Subcutaneous adipose tissue (tissue), 4 donors: Measurements from ENCODE around the gene C22orf15. TPM values are rescaled to one million over a fixed set of nuclear protein-coding genes. Genes with fewer than 3 reads are reported as not detected.

Experiments used
- total RNA-seq, 4 donors: library from RNA; depleted of rRNA; stranded (reverse); fragments of >200 nt; gene quantifications; one replicate each; pipeline ENCODE4 v1.1.0, GENCODE V29; 2016
- TF ChIP-seq, protein P1 (sequence below): fragments of 450-650 bp; IDR thresholded peaks from one replicate; pipeline ENCODE4 v1.5.1; 2016; ENCODE audit warnings: low read depth, mild to moderate bottlenecking, control low read depth, antibody characterized with exemption, moderate library complexity

C22orf15 gene
- total RNA-seq, 4 donors from 2014 or later, result not detected

DNA sequence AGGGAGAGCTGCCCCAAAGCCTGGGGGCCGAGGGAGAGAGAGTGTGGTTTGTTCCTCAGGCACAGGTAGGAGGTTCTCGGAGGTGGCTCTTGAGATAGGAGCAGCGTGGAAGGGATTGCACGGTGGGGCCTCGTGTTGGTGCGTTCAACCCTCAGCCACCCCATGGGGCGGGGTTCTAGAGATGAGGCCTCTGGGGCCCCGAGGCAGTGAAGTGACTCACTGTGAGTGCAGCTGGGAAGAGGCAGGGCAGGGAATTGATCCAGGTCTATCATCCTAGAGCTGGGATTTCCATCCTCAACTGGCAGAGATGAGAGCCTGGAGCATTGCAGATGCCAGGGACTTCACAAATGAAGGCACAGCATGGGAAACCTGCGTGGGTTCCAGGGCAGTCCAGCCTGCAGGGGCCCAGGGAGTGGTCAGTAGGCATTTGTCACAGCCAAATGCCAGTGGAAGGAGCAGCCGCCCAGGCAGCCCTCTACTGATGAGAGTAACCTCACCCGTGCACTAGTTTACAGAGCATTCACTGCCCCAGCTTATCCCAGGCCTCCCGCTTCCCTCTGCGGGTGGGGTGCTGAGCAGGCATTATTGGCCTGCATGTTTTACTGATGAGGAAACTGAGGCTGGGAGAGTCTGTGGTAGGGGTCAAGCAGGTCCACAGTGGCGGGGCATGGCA is 18.9 kb downstream of the C22orf15 start:
- TF ChIP-seq, protein P1, sequence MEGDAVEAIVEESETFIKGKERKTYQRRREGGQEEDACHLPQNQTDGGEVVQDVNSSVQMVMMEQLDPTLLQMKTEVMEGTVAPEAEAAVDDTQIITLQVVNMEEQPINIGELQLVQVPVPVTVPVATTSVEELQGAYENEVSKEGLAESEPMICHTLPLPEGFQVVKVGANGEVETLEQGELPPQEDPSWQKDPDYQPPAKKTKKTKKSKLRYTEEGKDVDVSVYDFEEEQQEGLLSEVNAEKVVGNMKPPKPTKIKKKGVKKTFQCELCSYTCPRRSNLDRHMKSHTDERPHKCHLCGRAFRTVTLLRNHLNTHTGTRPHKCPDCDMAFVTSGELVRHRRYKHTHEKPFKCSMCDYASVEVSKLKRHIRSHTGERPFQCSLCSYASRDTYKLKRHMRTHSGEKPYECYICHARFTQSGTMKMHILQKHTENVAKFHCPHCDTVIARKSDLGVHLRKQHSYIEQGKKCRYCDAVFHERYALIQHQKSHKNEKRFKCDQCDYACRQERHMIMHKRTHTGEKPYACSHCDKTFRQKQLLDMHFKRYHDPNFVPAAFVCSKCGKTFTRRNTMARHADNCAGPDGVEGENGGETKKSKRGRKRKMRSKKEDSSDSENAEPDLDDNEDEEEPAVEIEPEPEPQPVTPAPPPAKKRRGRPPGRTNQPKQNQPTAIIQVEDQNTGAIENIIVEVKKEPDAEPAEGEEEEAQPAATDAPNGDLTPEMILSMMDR, result no peak

DNA sequence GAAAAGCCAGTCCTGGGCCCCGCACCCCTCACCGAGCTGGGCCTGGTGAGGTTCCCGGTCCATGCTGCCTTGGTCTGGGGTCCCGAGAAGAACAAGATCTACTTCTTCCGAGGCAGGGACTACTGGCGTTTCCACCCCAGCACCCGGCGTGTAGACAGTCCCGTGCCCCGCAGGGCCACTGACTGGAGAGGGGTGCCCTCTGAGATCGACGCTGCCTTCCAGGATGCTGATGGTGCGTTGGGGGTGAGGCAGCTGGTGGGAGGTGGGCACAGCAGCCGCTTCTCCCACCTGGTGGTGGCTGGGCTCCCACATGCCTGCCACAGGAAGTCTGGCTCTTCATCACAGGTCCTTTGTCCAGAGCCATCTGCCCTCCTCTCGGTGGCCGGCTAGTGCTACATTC is 19.5 kb downstream of the C22orf15 start:
- TF ChIP-seq, protein P1, result no peak

DNA sequence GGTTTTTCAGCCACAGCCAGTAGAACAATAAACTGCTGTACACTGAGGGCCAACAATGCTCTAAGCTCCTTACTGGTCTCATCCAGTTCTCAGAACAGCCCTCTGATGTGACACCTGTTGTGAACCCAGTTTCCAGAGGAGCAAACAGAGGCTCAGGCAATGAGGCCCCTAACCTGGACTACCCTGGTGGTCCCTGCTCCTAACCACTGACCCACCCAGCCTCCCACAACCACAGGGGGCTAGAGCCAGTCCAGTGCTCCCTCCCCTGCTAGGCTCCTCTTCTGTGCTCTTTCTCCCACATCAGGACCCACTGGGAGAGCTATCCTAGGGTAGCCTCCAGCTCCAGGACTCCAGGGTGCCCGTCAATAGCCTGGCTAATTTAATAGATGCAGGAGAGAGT is 19.9 kb downstream of the C22orf15 start:
- TF ChIP-seq, protein P1, result no peak

DNA sequence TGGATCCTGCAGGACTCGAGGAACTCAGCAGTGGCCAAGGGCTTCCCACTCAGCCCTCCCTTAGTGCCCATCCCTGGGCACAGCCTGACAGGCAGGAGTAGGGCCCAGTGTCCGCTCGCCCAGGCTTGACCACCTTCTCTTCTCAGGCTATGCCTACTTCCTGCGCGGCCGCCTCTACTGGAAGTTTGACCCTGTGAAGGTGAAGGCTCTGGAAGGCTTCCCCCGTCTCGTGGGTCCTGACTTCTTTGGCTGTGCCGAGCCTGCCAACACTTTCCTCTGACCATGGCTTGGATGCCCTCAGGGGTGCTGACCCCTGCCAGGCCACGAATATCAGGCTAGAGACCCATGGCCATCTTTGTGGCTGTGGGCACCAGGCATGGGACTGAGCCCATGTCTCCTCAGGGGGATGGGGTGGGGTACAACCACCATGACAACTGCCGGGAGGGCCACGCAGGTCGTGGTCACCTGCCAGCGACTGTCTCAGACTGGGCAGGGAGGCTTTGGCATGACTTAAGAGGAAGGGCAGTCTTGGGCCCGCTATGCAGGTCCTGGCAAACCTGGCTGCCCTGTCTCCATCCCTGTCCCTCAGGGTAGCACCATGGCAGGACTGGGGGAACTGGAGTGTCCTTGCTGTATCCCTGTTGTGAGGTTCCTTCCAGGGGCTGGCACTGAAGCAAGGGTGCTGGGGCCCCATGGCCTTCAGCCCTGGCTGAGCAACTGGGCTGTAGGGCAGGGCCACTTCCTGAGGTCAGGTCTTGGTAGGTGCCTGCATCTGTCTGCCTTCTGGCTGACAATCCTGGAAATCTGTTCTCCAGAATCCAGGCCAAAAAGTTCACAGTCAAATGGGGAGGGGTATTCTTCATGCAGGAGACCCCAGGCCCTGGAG is 20.7 kb downstream of the C22orf15 start:
- TF ChIP-seq, protein P1, result no peak

DNA sequence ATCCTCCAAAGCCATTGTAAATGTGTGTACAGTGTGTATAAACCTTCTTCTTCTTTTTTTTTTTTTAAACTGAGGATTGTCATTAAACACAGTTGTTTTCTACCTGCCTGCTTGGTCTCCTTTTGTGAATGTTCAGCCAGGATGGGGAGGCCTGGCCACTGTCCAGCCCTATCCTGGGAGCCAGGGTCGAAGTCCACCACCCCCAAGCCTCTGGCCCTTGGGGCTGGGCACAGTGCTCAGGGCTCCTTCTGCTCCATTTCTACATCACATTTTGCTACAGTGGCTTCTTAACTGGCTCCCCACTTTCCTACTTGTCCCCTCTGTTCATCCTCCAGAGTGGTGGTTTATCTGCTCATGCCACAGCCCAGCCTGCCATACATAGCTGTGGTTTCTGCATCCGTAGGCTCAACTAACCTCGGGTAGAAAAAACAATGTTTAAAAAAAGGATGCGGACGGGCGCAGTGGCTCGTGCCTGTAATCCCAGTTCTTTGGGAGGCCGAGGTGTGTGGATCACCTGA is 21.5 kb downstream of the C22orf15 start:
- TF ChIP-seq, protein P1, result no peak

DNA sequence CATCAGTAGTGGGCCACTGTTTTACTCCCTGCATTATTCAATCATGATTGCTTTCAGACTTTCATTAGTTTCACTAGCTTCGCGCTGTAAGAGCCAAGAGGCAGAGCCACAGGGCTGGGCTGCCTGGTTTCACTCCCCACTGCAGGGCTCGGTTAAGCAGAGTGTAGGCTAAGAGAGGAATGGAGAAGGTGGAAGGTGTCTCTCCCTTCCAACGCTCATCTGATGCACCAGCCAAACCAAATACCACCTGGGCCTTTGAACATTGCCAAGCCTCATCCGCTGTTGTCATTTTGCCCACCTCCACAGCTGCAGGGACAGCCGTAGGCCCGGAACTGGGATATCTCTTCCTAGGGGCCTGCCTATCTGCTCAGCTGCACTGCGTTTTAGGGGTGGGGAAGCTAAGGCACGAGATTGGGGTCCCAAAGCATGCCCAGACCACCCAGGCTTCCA is 23.5 kb downstream of the C22orf15 start:
- TF ChIP-seq, protein P1, result no peak
